Lower leg skin (tissue), 4 donors: ENCODE results near the gene KCNT2. TPM values are rescaled to one million over a fixed set of nuclear protein-coding genes. Genes with fewer than 3 reads are reported as not detected.

Source experiments
- DNase-seq, 2 donors: peaks; one replicate each; pipeline ENCODE4 v3.0.0-alpha.2; 2019; ENCODE audit warnings: low spot score in 2 of 2
- H3K4me3 ChIP-seq: fragments of 200-600 bp; sonication (generic); 2 replicates; pipeline ENCODE4 v1.5.1; 2017; ENCODE audit warnings: mild to moderate bottlenecking, low read depth; ENCODE audit not compliant: poor library complexity, severe bottlenecking
- POLR2A ChIP-seq, 2 donors: fragments of 450-650 bp; IDR thresholded peaks; one replicate each; pipeline ENCODE4 v1.6.1; 2016 to 2017; ENCODE audit warnings: antibody characterized with exemption in 2 of 2, mild to moderate bottlenecking in 1 of 2, moderate library complexity in 1 of 2
- WGBS, 2 donors: methylation state at CpG; one replicate each; pipeline ENCODE4 v1.1.5; 2018; 5-methylcytosine and 5-hydroxymethylcytosine counted together
- intact Hi-C: fragments of 100-400 bp; cut with DNase I; formaldehyde crosslinking; loops from one replicate; pipeline ENCODE4 v1.15.0; 2023; ENCODE audit warnings: low total_unique reads
- total RNA-seq, 4 donors: library from RNA; depleted of rRNA; stranded (reverse); fragments of >200 nt; gene quantifications; one replicate each; pipeline ENCODE4 v1.1.0, GENCODE V29; 2016
- TF ChIP-seq, protein P1 (sequence below), 3 donors: fragments of 450-650 bp; IDR thresholded peaks; one replicate each; pipeline ENCODE4 v1.5.1; 2016; ENCODE audit warnings: antibody characterized with exemption in 3 of 3, mild to moderate bottlenecking in 3 of 3, moderate library complexity in 2 of 3

The KCNT2 gene
- total RNA-seq, 4 donors from 2014 or later = 0.34 to 0.97 (median 0.79) TPM

DNA sequence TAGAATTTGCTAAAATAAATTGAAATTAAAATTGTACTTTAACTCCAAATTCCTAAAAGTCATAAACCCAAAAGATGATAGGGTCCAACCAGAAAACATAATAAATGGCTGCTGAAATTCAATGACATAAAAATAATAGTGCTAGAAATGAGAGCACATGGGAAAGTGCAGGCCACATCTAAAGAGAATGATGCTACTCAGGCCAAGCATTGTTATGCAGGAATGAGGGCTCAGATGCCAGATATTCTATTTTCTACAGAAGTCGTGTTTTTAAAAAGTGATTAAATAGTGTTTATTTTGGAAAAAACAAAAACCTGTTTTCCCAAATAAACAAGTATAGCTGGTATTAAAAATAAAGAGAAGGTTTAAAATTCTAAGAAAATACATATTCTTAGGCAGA is 234.4 kb downstream of the KCNT2 start:
- 41 to 49% methylated on average over 1 of the region's 1 CpG for WGBS, 2 donors
- TF ChIP-seq, protein P1, sequence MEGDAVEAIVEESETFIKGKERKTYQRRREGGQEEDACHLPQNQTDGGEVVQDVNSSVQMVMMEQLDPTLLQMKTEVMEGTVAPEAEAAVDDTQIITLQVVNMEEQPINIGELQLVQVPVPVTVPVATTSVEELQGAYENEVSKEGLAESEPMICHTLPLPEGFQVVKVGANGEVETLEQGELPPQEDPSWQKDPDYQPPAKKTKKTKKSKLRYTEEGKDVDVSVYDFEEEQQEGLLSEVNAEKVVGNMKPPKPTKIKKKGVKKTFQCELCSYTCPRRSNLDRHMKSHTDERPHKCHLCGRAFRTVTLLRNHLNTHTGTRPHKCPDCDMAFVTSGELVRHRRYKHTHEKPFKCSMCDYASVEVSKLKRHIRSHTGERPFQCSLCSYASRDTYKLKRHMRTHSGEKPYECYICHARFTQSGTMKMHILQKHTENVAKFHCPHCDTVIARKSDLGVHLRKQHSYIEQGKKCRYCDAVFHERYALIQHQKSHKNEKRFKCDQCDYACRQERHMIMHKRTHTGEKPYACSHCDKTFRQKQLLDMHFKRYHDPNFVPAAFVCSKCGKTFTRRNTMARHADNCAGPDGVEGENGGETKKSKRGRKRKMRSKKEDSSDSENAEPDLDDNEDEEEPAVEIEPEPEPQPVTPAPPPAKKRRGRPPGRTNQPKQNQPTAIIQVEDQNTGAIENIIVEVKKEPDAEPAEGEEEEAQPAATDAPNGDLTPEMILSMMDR (IDR thresholded peaks at IDR 0.05) = no peak
- DNase-seq = no peak
- H3K4me3 ChIP-seq = no peak overlapping the region
- intact Hi-C loops = no loop called here

DNA sequence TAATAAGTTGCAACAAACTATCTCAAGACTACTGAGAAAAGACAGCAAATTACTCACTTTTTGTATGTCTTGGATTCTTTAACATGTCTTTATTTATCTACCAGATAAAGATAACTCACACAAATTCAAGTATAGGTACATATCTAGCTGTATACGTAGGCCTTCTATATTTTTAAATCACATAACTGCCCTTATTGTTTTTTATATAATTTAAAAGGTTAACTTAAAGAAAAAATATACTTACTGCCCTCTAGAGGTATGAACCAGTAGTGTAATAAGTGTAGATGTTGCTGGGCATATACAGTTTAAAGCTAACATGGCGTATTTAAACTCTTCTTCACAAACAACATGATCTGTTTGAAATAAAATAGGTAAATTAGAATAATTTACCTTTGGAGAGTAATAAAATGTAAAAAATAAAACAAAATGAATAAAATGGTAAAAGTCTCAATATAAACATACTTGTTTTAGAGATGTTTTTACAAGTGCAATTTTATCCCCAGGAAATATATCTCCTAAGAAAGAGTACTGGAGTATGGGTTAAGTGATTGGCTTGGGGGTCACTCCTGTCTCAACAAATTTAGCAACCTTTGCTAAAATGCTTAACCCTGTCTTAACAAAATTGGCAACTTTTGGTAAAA is 235.2 kb downstream of the KCNT2 start:
- WGBS, 2 donors = 43 to 51% methylated on average over 2 of the region's 2 CpGs
- TF ChIP-seq POLR2A (IDR thresholded peaks at IDR 0.05) = no peak
- TF ChIP-seq, protein P1 (IDR thresholded peaks at IDR 0.05) = no peak
- no peak overlapping the region for H3K4me3 ChIP-seq
- no peak for DNase-seq
- intact Hi-C loops = no loop called here

DNA sequence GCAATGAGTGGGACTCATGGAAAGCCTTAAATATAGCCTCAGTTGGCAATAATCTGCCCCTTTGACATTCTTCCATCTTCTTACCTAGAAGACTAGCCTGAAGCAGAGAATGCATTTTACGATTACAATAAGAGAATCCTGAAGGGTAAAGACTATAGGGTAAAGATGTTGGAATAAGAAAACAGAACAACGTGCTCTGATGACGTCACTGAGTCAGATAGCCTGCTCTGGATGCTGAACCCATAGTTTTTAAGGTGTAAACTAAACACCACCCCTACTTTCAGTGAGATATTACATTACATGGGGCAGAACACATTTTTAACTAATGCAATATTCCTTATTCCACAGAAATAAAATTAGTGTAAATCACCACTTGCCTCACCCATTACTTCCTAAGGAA is 240.4 kb downstream of the KCNT2 start:
- intact Hi-C loops = no loop called here
- no peak for DNase-seq
- TF ChIP-seq POLR2A (IDR thresholded peaks at IDR 0.05) = no peak
- TF ChIP-seq, protein P1 (IDR thresholded peaks at IDR 0.05) = no peak
- H3K4me3 ChIP-seq = no peak overlapping the region
- 82 to 86% methylated on average over 3 of the region's 3 CpGs for WGBS, 2 donors

DNA sequence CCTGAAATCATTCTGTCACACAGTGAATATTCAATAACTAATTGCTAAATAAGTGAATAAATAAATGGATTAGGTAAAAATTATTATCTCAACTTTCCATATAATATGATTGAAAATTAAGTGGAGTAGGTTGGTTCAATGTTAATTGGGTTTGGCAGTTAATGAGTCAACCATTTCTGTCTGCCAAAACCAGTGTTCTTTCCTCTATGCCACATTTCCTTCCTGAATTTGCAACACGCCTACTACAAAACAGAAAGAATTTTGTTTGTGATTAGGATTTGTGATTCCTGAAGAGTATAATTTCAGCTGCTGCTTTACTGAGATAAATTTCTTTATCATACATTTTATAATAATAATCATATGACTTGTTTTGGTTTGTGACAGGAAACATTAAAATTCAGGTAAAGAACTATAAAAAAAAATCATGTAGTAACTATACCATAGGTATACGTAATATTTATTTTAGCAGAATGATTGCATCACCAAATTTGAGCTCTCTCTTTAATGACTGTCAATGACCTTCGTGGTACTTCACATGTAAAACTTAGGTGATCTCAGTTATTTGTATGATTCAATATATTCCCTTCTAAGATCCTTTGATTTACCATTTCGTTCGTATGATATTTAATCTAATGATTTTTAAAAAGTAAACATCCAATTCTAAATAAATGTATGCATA is 241.3 kb downstream of the KCNT2 start:
- H3K4me3 ChIP-seq = no peak overlapping the region
- intact Hi-C loops = no loop called here
- DNase-seq = no peak
- WGBS, 2 donors = 68 to 76% methylated on average over 5 of the region's 5 CpGs
- no peak for TF ChIP-seq POLR2A (IDR thresholded peaks at IDR 0.05)
- TF ChIP-seq, protein P1 (IDR thresholded peaks at IDR 0.05) = no peak

DNA sequence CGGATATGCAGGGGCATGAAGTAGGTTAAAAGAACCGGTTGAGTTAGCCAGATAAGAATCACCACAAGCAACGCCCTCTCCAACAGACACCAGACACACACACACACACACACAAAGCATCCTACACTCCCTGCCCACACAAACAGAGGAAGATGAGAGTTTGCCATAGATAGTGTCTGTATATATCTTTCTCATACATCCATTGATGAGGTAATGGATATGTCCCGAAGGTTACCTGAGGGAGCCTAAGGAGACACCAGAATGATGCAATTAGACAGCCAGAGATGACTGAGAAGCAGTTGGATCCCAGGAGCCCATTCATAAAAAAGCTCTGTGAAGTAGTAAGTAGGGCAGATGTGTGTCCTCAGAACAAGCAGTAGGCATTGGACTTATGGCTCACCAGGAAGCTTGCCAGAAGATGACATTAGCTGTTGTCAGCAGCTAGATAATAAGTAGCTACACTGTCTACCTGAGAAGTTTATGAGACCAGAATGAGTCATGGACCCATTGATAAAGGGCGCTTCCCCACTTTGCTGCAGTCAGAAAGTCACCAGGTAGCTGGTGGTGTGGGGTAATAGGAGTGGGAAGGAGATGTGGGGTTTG is 247.0 kb downstream of the KCNT2 start:
- no peak overlapping the region for H3K4me3 ChIP-seq
- WGBS, 2 donors = 56 to 71% methylated on average over 5 of the region's 5 CpGs
- TF ChIP-seq, protein P1 (IDR thresholded peaks at IDR 0.05) = no peak
- no peak for TF ChIP-seq POLR2A (IDR thresholded peaks at IDR 0.05)
- intact Hi-C loops = no loop called here
- DNase-seq = peak in 1 of 2 donors; percentile 21
